Upper lobe of right lung (tissue), 1 donor: Measurements from ENCODE around the gene TEX36. TPM values are rescaled to one million over a fixed set of nuclear protein-coding genes. Genes with fewer than 3 reads are reported as not detected.
A peak's percentile ranks its signal among the peaks of the same experiment; 100 is the strongest.
"Not testable (repeated sequence)": the region's sequence is repeated elsewhere in the genome, so short reads cannot be mapped to it uniquely, and the experiment has no call there.

Experiments used
- ATAC-seq: fragments of 200-7000 bp; cut with Tn5 transposase; one replicate; pipeline ENCODE4 v1.9.1; 2020; ENCODE audit warnings: mild to moderate bottlenecking, moderate library complexity
- DNase-seq: peaks from one replicate; pipeline ENCODE4 v3.0.0-alpha.2; 2020
- H3K27ac ChIP-seq: fragments of 200-600 bp; one replicate; pipeline ENCODE4 v1.8.0; 2022
- H3K27me3 ChIP-seq: fragments of 200-600 bp; one replicate; pipeline ENCODE4 v1.8.0; 2022; ENCODE audit warnings: mild to moderate bottlenecking
- H3K36me3 ChIP-seq: fragments of 200-600 bp; one replicate; pipeline ENCODE4 v1.8.0; 2022
- H3K4me1 ChIP-seq: fragments of 200-600 bp; one replicate; pipeline ENCODE4 v1.8.0; 2022
- H3K4me3 ChIP-seq: fragments of 200-600 bp; one replicate; pipeline ENCODE4 v1.8.0; 2022; ENCODE audit warnings: mild to moderate bottlenecking
- H3K9me3 ChIP-seq: fragments of 200-600 bp; one replicate; pipeline ENCODE4 v1.8.0; 2022
- intact Hi-C: fragments of 100-400 bp; cut with DNase I; formaldehyde crosslinking; loops from one replicate; pipeline ENCODE4 v1.11.0; 2022
- total RNA-seq: library from RNA; stranded (reverse); fragmentation: NEBNext Ultra II Directional; extraction: Animal tissue kit (Norgen Biotek cat#: 25700); gene quantifications from one replicate; pipeline ENCODE4 v1.2.1, GENCODE V29; 2021
- TF ChIP-seq, protein P1 (sequence below): fragments of 200-600 bp; IDR thresholded peaks from one replicate; pipeline ENCODE4 v1.8.0; 2022; ENCODE audit warnings: antibody characterized with exemption
- donor health status: DM: no; HTN: yes; CAD: no; lungs with severe emphysema.

Gene TEX36
- total RNA-seq, 1 donor from 2014 or later, result not detected

DNA sequence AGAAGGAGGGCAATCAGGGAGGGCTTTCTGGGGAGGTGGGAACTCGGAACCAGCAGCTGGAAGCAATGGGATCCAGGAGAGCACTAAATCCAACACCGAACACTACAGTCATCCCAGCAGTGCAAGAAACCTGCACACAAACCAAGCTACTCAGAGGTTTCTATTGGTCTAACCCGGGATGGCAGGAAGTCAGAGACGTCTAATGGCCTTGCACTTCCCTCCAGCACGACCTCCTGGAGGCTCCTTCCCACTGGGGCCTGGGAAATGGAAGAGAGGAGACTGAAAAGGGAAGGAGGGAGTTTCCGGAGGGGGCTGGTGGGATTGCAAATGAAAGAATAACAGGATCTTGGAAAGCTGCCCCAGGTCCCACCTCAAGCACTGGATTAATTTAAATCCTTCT is 56.3 kb downstream of the TEX36 start:
- no peaks in the 10 kb centered on the region for H3K27me3 ChIP-seq
- no peaks in the 10 kb centered on the region for H3K9me3 ChIP-seq
- H3K27ac ChIP-seq, result no peak overlapping the region
- H3K4me1 ChIP-seq, result no peaks in the 10 kb centered on the region
- H3K36me3 ChIP-seq, result no peaks in the 10 kb centered on the region
- ATAC-seq, result no peak
- no peak for DNase-seq
- H3K4me3 ChIP-seq, result no peak overlapping the region
- TF ChIP-seq, protein P1, sequence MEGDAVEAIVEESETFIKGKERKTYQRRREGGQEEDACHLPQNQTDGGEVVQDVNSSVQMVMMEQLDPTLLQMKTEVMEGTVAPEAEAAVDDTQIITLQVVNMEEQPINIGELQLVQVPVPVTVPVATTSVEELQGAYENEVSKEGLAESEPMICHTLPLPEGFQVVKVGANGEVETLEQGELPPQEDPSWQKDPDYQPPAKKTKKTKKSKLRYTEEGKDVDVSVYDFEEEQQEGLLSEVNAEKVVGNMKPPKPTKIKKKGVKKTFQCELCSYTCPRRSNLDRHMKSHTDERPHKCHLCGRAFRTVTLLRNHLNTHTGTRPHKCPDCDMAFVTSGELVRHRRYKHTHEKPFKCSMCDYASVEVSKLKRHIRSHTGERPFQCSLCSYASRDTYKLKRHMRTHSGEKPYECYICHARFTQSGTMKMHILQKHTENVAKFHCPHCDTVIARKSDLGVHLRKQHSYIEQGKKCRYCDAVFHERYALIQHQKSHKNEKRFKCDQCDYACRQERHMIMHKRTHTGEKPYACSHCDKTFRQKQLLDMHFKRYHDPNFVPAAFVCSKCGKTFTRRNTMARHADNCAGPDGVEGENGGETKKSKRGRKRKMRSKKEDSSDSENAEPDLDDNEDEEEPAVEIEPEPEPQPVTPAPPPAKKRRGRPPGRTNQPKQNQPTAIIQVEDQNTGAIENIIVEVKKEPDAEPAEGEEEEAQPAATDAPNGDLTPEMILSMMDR, result no peak
- intact Hi-C loops, result no loop called here

DNA sequence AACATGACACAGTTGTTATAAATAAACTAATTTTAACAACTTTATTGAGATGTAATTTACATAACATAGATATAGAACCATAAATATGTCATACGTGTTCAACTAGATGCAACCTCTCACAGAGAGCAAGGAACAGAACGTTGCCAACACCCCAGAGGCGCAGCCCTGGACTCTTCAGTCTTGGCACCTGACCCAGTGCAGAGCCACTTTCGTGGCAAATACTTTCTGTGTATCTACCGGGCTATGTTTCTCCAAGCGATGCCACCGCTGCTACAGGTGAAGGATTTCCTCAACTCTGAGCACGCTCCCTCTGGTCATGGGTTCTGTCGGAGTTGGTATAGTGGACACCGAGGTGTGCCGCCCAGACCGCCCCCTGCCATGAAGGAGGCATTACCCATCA is 57.4 kb downstream of the TEX36 start:
- TF ChIP-seq, protein P1, result no peak
- Histone ChIP-seq H3K4me3 (no peak overlapping the region), H3K27me3 (no peaks in the 10 kb centered on the region), H3K9me3 (no peaks in the 10 kb centered on the region), H3K36me3 (no peaks in the 10 kb centered on the region), H3K27ac (no peak overlapping the region), H3K4me1 (no peaks in the 10 kb centered on the region)
- DNase-seq, result no peak
- intact Hi-C loops, result no loop called here
- ATAC-seq, result peak; percentile 15

DNA sequence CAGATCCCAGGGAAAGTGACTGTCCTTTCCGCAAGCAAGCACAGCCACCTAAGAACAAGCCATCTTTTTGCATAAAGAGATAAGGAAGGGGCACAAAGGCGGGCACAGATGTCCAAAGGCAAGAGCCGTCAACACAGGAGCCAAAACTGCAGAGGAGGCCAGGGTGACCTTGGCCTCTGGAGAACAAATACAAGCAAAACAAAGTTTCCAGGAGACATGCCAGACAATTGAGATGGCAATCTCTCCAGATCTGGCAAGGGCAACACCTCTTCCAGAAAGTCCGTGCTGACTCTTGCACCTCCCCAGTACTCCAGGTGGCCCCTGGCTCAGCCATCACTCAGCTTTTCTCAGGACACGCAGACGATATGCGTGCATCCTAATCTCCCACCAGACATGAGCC is 58.2 kb downstream of the TEX36 start:
- Histone ChIP-seq H3K4me3 (no peak overlapping the region), H3K9me3 (no peaks in the 10 kb centered on the region), H3K27me3 (no peaks in the 10 kb centered on the region), H3K27ac (no peak overlapping the region), H3K4me1 (no peaks in the 10 kb centered on the region), H3K36me3 (no peaks in the 10 kb centered on the region)
- TF ChIP-seq, protein P1, result no peak
- intact Hi-C loops, result no loop called here
- ATAC-seq, result no peak
- DNase-seq, result no peak

DNA sequence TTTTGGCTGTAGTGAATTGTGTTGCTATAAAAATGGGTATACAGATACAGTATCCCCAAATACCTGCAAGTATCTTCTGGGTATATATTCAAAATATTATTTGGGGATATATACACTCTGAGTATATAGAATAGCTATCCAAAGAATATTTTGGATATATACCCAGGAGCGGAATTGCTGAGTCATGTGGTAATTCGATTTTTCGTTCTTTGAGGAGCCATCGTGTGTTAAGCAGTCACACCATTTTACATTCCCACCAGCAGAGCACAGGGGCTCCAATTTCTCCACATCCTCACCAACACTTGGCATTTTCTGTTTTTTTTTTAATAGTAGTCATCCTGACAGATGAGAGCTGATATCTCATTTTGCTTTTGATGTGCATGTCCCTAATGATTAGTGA is 61.9 kb downstream of the TEX36 start:
- no peaks in the 10 kb centered on the region for H3K27me3 ChIP-seq
- no peaks in the 10 kb centered on the region for H3K4me1 ChIP-seq
- no peak for DNase-seq
- H3K27ac ChIP-seq, result no peak overlapping the region
- H3K9me3 ChIP-seq, result no peaks in the 10 kb centered on the region
- intact Hi-C loops, result no loop called here
- H3K4me3 ChIP-seq, result no peak overlapping the region
- TF ChIP-seq, protein P1, result no peak
- no peak for ATAC-seq
- H3K36me3 ChIP-seq, result no peaks in the 10 kb centered on the region

DNA sequence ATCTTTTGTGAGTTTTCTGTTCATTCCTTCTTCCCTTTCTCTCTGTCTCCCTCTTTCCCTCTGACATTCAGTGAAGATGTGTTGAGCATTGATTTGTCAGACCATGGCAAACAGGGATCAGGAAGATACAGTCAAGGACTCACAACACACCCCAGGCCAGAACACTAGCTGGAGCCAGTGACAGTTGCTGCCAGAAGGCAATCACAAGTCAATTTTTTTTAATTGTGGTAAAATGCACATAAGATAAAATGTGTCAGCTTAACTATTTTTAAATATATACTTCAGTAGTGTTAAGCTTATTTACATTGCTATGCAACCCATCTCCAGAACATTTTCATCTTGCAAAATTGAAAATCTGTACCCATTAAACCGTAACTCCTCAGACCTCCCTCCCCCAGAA is 62.6 kb downstream of the TEX36 start:
- DNase-seq, result no peak
- no peak for ATAC-seq
- H3K4me1 ChIP-seq, result no peaks in the 10 kb centered on the region
- H3K9me3 ChIP-seq, result no peaks in the 10 kb centered on the region
- TF ChIP-seq, protein P1, result no peak
- intact Hi-C loops, result no loop called here
- no peak overlapping the region for H3K4me3 ChIP-seq
- H3K27ac ChIP-seq, result no peak overlapping the region
- no peaks in the 10 kb centered on the region for H3K36me3 ChIP-seq
- no peaks in the 10 kb centered on the region for H3K27me3 ChIP-seq

DNA sequence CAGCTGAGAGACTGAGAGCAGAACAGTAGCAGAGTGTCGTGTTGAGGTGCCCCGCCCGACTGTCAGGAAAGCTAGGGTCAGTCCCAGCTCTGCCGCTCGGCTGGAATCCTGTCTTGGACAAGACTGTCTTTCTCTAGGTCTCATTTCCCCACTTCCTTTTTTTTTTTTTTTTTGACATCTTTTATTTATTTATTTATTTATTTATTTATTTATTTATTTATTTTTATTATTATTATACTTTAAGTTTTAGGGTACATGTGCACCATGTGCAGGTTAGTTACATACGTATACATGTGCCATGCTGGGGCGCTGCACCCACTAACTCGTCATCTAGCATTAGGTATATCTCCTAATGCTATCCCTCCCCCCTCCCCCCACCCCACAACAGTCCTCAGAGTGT is 69.9 kb downstream of the TEX36 start:
- H3K4me3 ChIP-seq, H3K9me3 ChIP-seq, ATAC-seq, H3K36me3 ChIP-seq, intact Hi-C loops, H3K27me3 ChIP-seq, H3K27ac ChIP-seq, DNase-seq, H3K4me1 ChIP-seq: not testable (repeated sequence)
